Mucosa of gallbladder (tissue), 1 donor: ENCODE data around the gene RAB11FIP4. TPM values are rescaled to one million over a fixed set of nuclear protein-coding genes. Genes with fewer than 3 reads are reported as not detected.

Source experiments
- DNase-seq: peaks from one replicate; pipeline ENCODE4 v3.0.0-alpha.2; 2020; ENCODE audit warnings: low spot score
- total RNA-seq: library from RNA; stranded (reverse); gene quantifications from one replicate; pipeline ENCODE4 v1.2.1, GENCODE V29; 2021
- donor health status: DM: no; HTN: no; CAD: no.

RAB11FIP4 gene
- total RNA-seq, 1 donor from 2014 or later = 37.6 TPM

GRCh38 chr17:31405890-31406371 lies 14.5 kb downstream of the RAB11FIP4 start:
- no peak for DNase-seq

DNA sequence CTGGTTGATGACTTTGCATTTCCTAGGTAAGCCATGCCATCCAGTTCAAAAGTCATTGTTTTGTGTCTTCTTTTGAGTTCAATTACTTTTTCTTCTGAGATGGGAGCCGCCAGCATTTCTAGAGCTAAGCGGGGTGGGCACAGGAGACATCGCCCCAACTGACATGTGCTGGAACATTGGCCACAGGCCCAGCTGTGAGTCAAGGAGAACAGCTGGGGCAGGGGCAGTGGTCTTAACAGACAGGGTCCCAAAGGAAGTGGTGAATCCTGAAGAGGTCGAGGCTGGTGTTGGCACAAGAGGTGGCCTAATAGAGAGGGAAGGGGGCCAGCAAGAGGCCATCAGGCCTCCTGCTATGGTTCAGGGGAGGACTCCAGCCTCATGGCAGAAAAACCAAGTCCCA lies 17.1 kb downstream of the RAB11FIP4 start:
- DNase-seq = no peak

GRCh38 chr17:31411707-31412285 lies 20.3 kb downstream of the RAB11FIP4 start:
- no peak for DNase-seq

DNA sequence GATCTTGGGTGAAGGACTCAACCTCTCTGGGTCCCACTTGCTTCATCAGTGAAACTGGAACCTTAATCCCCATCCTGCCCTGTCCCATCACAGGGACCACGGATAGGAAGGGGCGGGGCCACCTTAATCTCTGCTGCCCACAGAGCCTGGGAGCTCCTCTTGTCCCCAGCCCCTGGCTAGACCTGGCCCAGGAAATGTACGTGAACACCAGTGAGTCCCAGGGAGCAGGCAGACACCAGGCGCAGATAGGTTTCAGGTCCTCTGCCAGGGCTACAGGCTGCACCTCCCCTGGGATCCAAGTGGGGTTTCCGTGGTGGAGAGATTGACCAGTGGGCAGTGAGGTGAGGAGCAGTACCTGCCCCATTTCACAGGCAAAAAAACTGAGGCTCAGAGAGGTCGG lies 21.0 kb downstream of the RAB11FIP4 start:
- DNase-seq = no peak

GRCh38 chr17:31413081-31413799 lies 21.8 kb downstream of the RAB11FIP4 start:
- no peak for DNase-seq

DNA sequence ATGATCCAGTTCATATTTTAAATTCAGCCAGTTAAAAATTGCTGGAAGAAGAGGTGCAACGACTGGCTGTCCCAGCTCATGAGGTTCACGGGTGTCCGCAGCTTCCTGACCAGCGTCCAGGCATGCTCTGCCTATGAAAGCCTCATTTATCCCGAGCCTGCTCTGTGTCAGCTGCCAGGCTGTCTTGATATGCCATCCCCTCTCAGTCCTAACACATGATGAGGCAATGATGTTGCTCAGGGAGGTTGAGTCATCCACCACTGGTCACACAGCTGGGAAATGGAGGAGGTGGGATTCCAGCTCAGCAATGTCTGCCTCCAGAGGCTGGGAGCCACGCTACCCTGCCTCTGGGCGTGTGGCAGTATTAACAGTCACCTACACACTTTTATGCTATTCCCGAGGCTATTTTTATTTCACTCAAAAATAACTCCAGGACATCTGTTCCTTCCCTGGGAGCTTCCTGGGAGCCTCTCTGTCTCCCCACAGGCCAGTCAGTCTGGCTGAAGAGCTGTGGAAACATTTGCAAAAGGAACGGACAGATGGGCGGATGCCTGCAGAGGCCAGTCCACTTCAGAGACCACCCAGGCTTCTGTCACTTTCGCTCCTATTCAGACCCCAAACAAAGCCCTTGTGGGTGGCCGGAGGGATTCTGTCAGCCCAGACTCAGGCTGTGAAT lies 22.5 kb downstream of the RAB11FIP4 start:
- no peak for DNase-seq

GRCh38 chr17:31414550-31414918 lies 23.1 kb downstream of the RAB11FIP4 start:
- no peak for DNase-seq

GRCh38 chr17:31415004-31415454 lies 23.6 kb downstream of the RAB11FIP4 start:
- DNase-seq = no peak

GRCh38 chr17:31415640-31416502 lies 24.4 kb downstream of the RAB11FIP4 start:
- no peak for DNase-seq

DNA sequence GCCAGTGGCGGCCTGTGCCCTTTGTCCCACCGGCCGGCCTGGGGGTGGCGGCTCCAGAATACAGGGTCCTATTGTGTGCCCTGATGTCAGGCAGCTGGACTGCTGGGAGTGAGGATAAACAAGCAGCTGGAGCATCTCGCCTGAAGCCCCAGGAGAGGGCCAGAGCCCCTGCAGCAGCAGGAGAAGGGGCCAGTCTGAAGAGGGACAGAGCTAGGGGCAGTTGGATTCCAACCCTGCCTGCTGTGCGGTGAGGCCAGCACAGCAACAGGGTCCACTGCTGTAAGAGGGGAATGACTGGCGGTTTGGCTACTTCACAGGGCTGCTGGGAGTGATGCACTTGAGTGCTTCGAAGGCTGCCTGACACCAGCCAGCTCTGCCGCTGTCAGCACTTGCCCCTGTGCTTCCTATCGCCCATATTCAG lies 25.0 kb downstream of the RAB11FIP4 start:
- DNase-seq = no peak

DNA sequence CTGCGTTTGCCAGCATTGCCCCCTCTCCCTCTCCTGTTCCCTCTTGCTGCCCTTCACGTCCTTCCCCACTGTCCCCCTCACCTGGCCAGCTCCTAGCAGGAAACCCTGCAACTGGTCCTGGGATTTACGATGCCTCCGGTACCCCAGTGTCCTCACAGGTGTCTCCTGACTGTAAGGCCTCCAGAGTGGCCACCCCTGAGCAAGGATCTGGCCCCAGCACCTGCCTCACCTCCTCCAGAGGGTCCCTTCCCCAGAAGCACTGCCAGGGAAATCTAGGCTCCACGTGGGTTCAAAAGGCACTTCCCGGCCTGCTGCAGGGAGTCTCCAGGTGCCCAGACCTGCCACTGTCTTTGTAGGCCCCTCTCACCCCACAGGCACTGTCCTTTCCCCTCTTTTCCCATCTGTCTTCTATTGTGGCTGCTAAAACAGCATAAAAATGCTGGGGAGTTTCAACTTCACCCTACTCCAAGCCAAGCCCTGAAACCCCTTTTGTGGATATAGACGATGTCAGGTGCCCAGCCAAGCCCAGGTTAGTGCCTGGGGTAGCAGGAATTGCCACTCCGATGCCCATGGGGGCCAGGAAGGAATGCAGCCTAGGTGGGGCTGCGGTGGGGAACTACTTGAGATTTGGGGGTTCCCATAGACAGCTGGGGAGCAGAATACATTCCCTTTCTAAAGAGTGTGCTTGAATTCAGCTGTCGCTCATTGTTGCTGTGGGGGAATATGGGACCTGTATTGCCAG lies 25.7 kb downstream of the RAB11FIP4 start:
- no peak for DNase-seq

DNA sequence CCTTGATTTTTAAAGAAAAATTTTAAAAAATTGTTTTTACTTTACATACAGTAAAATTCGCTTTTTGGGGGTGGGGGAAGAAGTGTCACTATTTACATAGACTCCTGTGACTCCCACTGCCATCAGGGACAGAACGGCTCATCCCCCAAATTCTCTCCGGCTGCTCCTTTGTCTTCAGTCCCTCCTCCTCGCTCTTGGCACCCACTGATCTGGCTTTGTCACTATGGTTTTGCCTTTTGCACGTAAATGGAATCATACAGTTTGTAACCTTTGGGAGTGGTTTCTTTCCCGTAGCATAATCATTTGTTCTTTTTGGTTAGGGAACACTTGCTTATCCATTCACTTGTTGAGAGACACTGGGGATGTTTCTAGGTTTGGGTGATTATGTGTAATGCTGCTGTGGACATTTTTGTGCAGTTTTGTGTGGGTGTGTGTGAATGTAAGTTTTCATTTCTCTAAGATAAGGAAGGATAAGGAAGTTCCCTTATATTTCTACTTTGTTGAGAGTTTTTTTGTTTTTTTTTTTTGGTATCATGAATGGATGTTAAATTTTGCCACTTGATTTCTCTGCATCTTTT lies 27.4 kb downstream of the RAB11FIP4 start:
- DNase-seq = no peak

GRCh38 chr17:31422443-31422842 lies 31.0 kb downstream of the RAB11FIP4 start:
- DNase-seq = no peak

GRCh38 chr17:31424944-31425281 lies 33.4 kb downstream of the RAB11FIP4 start:
- no peak for DNase-seq

- no peak for DNase-seq
These were observed 34.0 kb downstream of the RAB11FIP4 start for GRCh38 chr17:31425282-31426040.

- DNase-seq = no peak
These were observed 36.2 kb downstream of the RAB11FIP4 start for GRCh38 chr17:31427684-31428083.

DNA sequence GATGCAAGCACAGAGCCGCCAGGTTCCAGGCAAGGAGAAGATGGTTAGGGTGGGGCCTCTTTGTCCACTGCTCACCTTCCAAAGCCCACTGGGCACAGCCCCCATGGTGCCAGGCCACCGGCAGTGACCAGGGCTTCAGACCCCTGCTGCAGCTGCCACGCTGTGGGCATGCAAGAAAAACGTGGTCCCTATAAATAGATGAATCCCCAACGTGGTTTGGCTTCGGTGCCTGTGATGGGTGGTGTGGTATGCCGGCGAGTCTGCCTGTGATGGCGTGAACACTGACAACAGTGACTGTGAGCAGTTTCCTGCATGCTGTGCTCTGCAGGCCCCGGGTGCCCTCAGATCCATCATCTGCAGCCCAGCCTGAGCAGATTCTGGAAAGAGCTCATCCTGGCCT lies 36.6 kb downstream of the RAB11FIP4 start:
- no peak for DNase-seq

DNA sequence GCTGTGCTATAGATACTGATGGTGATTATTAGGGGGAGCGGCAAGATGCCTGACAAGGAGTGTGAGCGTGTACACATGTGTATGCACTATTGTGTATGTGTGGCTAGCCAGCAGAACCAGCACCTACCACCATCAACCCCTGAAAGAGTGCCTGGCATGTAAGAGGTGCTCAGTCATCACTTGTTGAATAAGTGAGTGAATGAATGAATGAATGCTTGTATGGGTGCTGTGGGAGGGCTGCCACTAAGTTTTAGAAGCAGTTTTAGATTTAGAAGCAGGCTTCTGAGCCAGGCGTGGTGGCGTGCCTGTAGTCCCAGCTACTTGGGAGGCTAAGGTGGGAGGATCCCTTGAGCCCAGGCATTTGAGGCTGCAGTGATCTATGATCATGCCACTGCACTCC lies 37.0 kb downstream of the RAB11FIP4 start:
- DNase-seq = no peak

GRCh38 chr17:31431098-31431851 lies 39.8 kb downstream of the RAB11FIP4 start:
- DNase-seq = no peak
